Measurements from ENCODE around the gene CHRNA5.

GRCh38 chr15:78599189-78599588 is 33.9 kb downstream of the CHRNA5 start:
- TF ChIP-seq CTCF (IDR thresholded peaks at IDR 0.05; ENCODE audit: low read length) (no peak), EZH2 (IDR thresholded peaks at IDR 0.05; ENCODE audit: borderline replicate concordance, low read length) (no peak)
